ENCODE data around the gene MRM2. TPM values are rescaled to one million over a fixed set of nuclear protein-coding genes. Genes with fewer than 3 reads are reported as not detected.
"Not testable (repeated sequence)": the region's sequence is repeated elsewhere in the genome, so short reads cannot be mapped to it uniquely, and the experiment has no call there.

The MRM2 gene
- total RNA-seq, 4 donors from 2014 or later: 16.0 to 21.9 (median 17.8) TPM

DNA sequence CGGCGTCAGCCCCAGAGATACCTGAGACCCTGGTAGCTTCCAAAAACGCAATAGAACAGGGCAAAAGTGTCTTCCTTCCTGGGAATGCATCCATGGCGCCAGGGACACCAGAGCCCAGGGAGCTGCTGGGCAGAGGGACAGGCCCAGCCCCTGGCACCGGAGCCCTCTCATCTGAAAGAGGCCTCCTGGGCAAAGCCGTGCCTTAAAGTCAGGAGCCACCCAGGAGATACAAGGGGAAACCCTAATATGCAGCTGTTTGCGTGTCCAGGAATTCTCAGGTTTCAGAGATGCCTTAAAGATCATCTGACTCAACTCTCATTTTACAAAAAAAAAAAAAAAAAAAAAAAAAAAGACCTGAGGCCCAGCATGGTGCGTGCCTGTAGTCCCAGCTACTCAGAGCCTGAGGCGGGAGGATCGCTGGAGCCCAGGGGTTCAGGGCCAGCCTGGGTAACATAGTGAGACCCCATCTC, 28.0 kb upstream of the MRM2 start:
- Histone ChIP-seq H3K4me3 (no peak overlapping the region), H3K27ac (peak overlapping the region in 1 of 4 donors; percentile 12), H3K27me3 (no peaks in the 10 kb centered on the region), H3K4me1 (no peaks in the 10 kb centered on the region), H3K9me3 (no peaks in the 10 kb centered on the region), H3K36me3 (peaks cover 0 to 52% of the 10 kb centered on the region in 2 donors)
- TF ChIP-seq EP300 (IDR thresholded peaks at IDR 0.05) (no peak), POLR2AphosphoS5 (IDR thresholded peaks at IDR 0.05) (no peak), POLR2A (IDR thresholded peaks at IDR 0.05) (no peak)
- TF ChIP-seq, protein P1, sequence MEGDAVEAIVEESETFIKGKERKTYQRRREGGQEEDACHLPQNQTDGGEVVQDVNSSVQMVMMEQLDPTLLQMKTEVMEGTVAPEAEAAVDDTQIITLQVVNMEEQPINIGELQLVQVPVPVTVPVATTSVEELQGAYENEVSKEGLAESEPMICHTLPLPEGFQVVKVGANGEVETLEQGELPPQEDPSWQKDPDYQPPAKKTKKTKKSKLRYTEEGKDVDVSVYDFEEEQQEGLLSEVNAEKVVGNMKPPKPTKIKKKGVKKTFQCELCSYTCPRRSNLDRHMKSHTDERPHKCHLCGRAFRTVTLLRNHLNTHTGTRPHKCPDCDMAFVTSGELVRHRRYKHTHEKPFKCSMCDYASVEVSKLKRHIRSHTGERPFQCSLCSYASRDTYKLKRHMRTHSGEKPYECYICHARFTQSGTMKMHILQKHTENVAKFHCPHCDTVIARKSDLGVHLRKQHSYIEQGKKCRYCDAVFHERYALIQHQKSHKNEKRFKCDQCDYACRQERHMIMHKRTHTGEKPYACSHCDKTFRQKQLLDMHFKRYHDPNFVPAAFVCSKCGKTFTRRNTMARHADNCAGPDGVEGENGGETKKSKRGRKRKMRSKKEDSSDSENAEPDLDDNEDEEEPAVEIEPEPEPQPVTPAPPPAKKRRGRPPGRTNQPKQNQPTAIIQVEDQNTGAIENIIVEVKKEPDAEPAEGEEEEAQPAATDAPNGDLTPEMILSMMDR (IDR thresholded peaks at IDR 0.05): no peak
- ATAC-seq: no peak
- 69 to 80% methylated on average over 3 of the region's 10 CpGs for WGBS, 2 donors (ENCODE audit: low coverage in 1 of 2)

DNA sequence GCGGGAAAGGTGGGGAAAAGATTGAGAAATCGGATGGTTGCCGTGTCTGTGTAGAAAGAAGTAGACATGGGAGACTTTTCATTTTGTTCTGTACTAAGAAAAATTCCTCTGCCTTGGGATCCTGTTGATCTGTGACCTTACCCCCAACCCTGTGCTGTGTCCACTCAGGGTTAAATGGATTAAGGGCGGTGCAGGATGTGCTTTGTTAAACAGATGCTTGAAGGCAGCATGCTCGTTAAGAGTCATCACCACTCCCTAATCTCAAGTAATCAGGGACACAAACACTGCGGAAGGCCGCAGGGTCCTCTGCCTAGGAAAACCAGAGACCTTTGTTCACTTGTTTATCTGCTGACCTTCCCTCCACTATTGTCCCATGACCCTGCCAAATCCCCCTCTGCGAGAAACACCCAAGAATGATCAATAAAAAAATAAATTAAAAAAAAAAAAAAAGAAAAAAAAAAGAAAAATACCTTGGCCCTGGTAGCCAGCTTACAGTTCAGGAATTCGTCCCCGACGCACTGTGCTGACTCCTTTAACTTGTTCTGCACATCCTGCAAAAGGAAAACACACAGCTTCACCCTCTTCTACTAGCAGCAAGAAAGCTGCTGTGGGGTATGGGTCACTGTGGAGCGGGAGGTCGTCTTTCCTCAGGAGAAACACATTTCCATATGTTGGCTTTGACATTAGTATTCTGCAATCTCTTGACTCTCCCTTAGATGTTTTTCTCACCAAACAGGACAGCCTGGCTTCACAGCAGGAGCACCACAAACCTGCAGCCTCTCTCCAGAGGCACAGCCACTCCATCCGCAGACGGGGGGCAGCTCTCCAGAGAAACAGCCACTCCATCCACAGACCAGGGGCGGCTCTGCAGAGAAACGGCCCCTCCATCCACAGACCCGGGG, 27.3 kb upstream of the MRM2 start:
- Histone ChIP-seq H3K36me3 (peaks cover 0 to 52% of the 10 kb centered on the region in 2 donors), H3K27ac (peak overlapping the region in 1 of 4 donors; percentile 12)
- H3K27me3 ChIP-seq, ATAC-seq, H3K4me1 ChIP-seq, H3K9me3 ChIP-seq, H3K4me3 ChIP-seq: not testable (repeated sequence)
- 48 to 75% methylated on average over 6 to 14 of the region's 18 CpGs for WGBS, 2 donors (ENCODE audit: low coverage in 1 of 2)

DNA sequence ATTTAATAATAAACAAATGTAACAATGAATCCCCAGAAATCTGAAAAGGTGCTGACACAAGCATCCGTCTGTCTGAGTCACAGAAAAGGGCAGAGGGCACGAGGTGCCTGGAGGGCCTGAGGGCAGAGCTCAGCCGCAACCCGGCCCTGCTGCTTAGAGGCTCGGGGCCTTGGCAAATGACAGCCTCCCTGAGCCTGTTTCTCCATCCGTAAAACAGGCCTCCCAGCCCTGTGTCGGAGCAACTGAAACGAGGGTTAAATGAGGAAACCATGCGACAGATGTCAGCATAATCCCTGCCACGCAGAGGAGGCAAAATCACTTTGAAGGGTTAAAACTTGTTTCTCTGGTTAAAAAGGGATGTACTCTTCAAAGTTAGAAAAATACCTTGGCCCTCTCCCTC, 24.9 kb upstream of the MRM2 start:
- Histone ChIP-seq H3K27ac (no peak overlapping the region), H3K27me3 (no peaks in the 10 kb centered on the region), H3K9me3 (no peaks in the 10 kb centered on the region), H3K36me3 (peaks cover 0 to 54% of the 10 kb centered on the region in 2 donors), H3K4me1 (no peaks in the 10 kb centered on the region), H3K4me3 (no peak overlapping the region)
- ATAC-seq: no peak
- WGBS, 2 donors (ENCODE audit: low coverage in 1 of 2): 67% methylated on average over 6 of the region's 10 CpGs; no CpG with 5 or more reads in 1 of the 2 donors
- TF ChIP-seq EP300 (IDR thresholded peaks at IDR 0.05) (no peak), POLR2A (IDR thresholded peaks at IDR 0.05) (no peak), POLR2AphosphoS5 (IDR thresholded peaks at IDR 0.05) (no peak)
- TF ChIP-seq, protein P1 (IDR thresholded peaks at IDR 0.05): no peak

DNA sequence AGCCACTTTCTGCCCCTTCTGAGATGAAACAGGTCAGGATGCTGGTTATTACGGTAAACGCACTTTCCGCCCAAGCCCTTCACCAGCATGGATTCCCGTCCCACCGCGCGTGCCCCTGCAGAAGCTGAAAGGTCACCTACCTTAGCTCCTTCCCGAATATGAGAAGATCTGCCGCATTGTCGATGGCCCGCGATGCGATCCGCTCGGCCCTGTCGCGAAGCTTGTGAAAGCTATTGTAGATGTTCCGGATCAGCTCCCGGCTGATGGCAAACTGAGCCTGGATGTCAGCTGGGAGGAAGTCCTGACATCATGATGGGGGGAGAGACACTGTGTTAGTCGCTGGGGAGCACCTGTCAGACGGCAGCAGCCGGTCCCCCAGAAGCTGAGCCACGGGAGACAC, 22.2 kb upstream of the MRM2 start:
- Histone ChIP-seq H3K36me3 (peaks cover 0 to 51% of the 10 kb centered on the region in 2 donors), H3K27me3 (no peaks in the 10 kb centered on the region), H3K4me1 (no peaks in the 10 kb centered on the region), H3K4me3 (no peak overlapping the region), H3K27ac (no peak overlapping the region), H3K9me3 (no peaks in the 10 kb centered on the region)
- TF ChIP-seq POLR2A (IDR thresholded peaks at IDR 0.05) (no peak), EP300 (IDR thresholded peaks at IDR 0.05) (no peak), POLR2AphosphoS5 (IDR thresholded peaks at IDR 0.05) (no peak)
- TF ChIP-seq, protein P1 (IDR thresholded peaks at IDR 0.05): no peak
- ATAC-seq: no peak
- 80% methylated on average over 1 of the region's 23 CpGs; no CpG with 5 or more reads in 1 of the 2 donors for WGBS, 2 donors (ENCODE audit: low coverage in 1 of 2)

DNA sequence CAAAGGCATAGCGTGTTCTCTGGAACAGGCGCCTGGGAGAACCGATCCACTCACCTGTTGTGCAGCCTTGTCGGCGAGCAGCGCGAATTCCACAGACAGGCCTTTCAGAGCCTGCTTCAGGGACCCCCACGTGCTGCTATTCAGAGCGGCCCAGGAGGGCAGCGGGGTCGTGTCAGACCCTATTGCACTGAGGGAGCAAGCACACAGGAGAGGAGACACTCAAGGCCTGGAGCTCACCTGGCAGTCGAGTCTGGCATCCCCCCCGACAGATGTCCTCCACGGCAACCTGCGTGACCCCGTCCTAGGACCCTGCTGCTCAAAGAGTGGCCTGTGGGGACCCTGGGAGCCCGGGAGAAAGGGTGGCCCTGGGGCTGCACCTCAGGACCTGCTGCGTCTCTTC, 21.2 kb upstream of the MRM2 start:
- no CpG with 5 or more reads among the region's 18 CpGs for WGBS, 2 donors (ENCODE audit: low coverage in 1 of 2)

More for the DNA sequence above, 21.2 kb upstream of the MRM2 start:
- no peaks in the 10 kb centered on the region for H3K9me3 ChIP-seq
- H3K27ac ChIP-seq: no peak overlapping the region
- peaks cover 0 to 51% of the 10 kb centered on the region in 2 donors for H3K36me3 ChIP-seq
- no peak for TF ChIP-seq POLR2AphosphoS5 (IDR thresholded peaks at IDR 0.05)
- TF ChIP-seq, protein P1 (IDR thresholded peaks at IDR 0.05): no peak
- no peak for TF ChIP-seq EP300 (IDR thresholded peaks at IDR 0.05)
- no peak for TF ChIP-seq POLR2A (IDR thresholded peaks at IDR 0.05)
- no peak for ATAC-seq
- no peaks in the 10 kb centered on the region for H3K4me1 ChIP-seq
- no peaks in the 10 kb centered on the region for H3K27me3 ChIP-seq
- H3K4me3 ChIP-seq: no peak overlapping the region

All from gastroesophageal sphincter (tissue), 4 donors.